GM18907 (cell line): Measurements from ENCODE around the gene BAHD1.
"Not testable (repeated sequence)": the region's sequence is repeated elsewhere in the genome, so short reads cannot be mapped to it uniquely, and the experiment has no call there.

ENCODE experiments used
- ATAC-seq: cut with Tn5 transposase; IDR thresholded peaks from one replicate; pipeline ENCODE4 v1.9.1; 2021; ENCODE audit warnings: mild to moderate bottlenecking, moderate library complexity; ENCODE audit not compliant: unreplicated experiment

BAHD1 gene

GRCh38 chr15:40443255-40443654, 2.5 kb downstream of the BAHD1 start:
- no peak for ATAC-seq

DNA sequence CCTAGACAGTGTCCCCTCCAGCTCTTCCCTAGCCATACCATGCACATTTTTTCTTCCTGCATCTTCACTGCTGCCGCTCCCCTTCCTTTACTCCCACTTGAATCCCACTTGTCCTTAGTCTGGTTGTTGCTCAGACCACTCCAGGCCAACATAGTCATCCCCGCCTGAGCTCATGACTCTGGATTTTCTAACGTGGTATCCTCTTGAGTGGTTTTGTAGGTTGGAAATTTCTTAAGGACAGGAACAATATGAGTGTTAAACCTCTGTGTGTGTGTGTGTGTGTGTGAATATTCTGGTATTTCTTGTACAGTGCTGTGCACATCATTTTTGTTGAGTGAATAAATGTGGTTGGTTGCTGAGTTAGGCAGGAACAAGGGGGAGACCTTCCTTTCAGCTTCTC, 3.1 kb downstream of the BAHD1 start:
- no peak for ATAC-seq

DNA sequence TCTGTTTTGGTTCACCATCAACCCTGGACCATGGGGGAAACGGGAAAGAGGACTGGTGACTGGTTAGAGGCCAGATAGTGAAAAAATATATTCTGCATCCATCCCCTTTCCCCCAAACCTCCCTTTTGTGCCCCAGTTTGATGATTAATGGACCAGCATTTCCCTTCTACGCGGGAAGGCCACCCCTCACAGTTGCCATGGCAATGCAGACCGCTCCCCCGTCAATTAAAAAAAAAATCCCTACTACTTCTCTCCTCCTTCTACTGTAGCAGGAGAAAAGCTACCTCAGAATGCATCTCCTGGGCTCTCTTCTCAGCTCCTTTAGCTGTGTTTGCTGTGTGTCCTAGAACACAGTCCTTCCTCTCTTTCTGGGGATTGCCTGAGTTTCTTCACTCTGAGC, 4.0 kb downstream of the BAHD1 start:
- no peak for ATAC-seq

DNA sequence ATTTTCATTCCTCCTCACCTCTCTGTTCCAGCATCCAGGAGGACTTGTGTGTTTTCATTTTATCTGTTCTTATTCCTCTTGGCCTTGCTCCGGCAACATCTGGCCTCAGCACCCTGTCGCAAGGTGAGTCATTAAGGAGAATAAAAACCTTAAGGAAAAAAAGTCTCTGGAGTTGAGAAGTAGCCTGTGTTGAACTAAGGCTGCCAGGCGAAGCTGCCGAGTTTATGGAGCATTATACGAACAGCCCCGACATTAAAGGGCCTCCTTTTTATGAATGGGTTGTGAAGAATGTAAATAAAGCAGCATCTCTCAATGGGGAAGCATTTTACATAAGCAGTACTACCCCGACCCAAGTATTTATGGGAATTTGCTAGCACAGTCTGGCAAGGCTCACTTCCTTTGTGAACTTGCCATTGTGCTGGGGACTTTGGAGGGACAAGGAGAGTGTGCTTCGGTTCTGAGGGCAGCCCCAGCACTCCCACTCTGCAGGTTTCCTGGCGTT, 4.7 kb downstream of the BAHD1 start:
- ATAC-seq, result no peak

DNA sequence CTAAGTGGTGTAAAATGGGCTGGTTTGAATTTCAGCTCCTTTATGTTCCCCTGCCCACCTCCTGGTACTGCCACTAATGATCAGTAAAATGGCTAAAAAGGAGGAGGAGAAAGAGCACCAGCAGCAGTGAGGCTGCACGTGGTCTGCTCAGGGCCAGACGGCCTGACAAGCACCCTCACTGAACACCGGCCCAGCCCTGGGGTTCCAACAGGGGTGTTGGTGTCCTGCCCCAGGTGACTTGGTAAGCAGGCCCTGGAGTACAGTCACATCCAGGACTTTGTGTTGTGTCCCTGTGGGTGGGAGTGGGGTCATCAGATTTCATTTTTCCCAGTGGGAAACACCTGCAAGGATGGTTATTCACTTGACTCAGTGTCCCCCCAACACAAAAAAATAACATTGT, 5.4 kb downstream of the BAHD1 start:
- ATAC-seq, result no peak

DNA sequence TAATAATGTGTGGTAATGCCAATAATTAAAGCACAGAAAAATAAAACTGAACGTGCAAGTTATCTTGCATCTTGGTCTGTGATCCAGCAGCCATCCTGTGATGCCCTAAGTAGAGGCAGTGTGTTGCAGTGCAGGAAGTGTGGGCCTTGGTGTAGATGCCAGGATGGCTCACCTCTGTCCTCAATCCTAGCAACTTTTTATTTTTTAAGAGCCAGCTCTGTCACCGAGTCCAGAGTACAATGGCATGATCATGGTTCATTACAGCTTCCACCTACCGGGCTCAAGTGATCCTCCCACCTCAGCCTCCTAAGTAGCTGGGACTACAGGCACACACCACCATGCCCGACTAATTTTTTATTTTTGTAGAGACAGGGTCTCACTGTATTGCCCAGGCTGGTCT, 7.6 kb downstream of the BAHD1 start:
- ATAC-seq, result no peak

- no peak for ATAC-seq
These were observed 8.5 kb downstream of the BAHD1 start for GRCh38 chr15:40449275-40449674.

DNA sequence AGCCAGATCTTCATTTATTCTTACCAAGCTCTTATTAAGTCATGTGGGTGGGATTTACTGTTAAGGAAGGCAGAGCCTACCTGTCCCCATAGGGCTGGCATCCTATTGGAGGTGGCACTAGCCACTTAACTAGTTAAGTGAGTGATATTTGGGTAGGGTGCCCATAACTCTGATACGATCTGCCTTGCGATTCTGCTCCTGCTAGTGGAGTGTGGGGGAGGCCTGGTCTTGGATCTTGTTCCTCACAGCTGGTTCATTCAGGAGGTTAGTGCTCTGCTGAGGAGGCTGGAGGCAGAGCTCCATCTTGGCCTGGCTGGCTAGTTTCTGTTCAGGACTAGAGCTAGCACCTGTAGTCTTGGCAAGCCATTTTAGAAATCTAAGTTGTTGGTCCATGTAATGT, 9.3 kb downstream of the BAHD1 start:
- ATAC-seq, result no peak

DNA sequence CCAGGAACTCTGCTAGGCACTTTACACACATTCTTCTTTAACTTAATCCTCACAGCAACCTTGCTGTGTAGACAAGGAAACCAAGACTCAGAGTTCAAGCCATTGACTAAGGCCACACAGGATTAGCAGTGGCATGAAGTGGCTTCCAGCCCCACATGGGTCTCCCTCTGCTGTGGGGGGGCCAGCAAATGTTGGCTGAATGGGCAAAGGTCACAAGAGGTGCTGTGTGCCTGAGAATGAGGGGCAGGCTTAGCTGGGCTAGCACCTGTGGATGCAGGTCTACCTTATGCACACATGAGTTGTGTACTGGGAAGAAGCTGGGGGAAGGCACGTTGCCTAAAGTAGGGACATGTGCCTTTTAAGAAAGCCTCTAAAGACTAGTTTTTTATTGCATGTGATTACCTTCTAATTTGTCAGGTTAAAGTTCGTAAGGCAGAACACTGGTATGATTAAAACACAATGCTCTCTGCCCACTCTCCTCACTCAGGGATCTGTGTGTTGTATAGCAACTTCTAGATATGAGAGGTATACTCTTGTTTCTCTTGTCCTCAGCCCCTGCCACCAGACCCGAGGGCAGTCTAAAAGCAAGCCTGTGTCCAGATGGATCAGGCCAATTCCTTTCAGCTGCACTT, 10.9 kb downstream of the BAHD1 start:
- no peak for ATAC-seq

GRCh38 chr15:40452296-40453090, 11.7 kb downstream of the BAHD1 start:
- peak; percentile 57 for ATAC-seq

GRCh38 chr15:40453941-40454340, 13.2 kb downstream of the BAHD1 start:
- ATAC-seq, result not testable (repeated sequence)

DNA sequence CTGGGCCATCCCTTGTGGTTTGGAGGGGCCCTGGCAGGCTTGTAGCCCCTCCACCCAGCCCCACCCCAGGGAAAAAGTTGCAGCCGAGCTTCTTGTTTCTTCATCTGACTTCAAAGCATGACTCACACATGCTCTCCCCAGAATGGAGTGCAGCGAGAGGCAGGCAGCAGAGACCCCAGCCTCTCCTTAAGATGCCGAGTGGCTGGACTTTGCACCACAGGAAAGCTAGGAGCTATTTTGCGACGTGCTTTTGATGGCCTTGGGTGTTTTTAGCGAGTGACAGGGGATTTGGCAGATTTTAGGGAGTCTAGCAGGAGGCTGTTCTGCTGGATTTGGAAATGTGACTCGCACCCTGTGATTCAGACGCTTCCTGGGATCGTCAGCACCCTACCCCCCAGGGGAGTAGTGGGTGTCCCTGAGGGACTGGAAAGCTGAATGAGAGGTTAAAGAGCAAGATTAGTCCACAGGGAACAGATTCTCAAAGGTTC, 14.2 kb downstream of the BAHD1 start:
- no peak for ATAC-seq

DNA sequence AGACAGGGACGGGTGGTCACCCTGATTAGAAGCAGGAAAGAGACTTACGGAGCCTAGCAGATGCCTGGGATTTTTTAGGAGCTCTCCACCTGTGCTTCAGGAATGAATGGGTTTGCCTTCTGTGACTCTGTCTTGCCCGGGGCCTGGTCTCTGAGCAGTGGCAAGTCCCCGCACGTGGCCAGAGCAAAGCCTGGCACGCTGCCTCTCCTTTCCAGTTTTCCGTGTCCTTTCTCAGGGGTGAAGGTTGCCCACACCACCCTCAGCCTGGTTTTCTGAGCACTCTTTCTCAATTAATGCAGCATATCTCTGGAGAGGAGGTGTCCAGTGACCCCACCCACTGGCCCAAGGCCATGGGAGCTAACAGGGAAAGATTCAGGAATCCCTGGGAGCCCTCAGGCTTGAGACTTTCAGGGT, 15.6 kb downstream of the BAHD1 start:
- no peak for ATAC-seq

- ATAC-seq, result no peak
These were observed 16.0 kb downstream of the BAHD1 start for GRCh38 chr15:40456738-40457137.

DNA sequence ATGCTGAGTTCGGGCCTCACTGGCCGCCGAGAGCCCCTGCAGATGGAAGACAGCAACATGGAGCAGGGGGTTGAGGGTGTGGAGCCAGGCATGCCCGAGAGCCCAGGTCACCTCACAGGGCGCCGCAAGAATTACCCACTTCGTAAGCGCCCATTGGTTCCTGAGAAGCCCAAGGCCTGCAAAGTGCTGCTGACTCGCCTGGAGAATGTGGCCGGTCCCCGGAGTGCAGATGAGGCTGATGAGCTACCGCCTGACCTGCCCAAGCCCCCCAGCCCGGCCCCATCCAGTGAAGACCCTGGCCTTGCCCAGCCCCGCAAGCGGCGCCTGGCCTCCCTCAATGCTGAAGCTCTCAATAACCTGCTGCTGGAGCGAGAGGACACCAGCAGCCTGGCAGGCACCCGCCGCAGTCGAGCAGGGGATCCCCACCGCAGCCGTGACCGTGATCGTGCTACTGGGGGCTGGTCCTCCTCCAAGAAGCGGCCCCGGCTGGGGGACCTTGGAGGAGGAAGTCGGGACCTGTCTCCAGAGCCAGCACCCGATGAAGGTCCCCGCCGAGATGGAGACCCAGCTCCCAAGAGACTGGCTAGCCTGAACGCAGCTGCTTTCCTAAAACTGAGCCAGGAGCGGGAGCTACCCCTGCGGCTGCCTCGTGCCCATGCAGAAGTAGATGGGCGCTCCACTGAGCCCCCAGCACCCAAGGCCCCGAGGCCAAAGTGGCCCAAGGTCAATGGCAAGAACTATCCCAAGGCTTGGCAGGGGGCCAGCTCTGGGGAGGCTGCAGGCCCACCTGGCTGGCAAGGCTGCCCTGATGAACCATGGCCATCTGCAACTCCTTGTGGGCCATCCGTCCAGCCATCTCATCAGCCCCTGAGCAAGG, 18.0 kb downstream of the BAHD1 start:
- no peak for ATAC-seq

- no peak for ATAC-seq
These were observed 18.8 kb downstream of the BAHD1 start for GRCh38 chr15:40459391-40460015.

DNA sequence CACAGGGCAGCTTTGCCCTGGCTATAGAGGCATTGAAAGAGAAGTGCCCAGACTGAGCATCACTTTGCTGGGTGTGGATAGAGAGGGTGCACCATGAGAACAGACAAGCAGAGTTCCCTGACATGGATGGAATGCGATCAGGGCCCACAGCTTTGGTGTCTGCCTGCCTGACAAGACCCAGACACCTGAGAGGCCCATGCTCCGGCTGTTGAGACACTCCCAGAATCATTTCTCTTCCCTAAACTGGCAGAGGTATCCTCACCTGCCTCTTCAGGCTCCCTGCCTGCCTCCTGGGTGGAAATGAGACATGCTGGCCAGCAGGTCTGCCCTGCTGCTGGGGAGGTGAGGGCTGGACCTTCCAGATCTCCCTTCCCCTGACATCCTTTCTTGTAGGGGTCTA, 19.7 kb downstream of the BAHD1 start:
- ATAC-seq, result no peak

GRCh38 chr15:40461958-40462357, 21.2 kb downstream of the BAHD1 start:
- no peak for ATAC-seq

GRCh38 chr15:40463279-40463678, 22.5 kb downstream of the BAHD1 start:
- no peak for ATAC-seq

GRCh38 chr15:40463886-40464545, 23.3 kb downstream of the BAHD1 start:
- ATAC-seq, result no peak
